Measurements from ENCODE around the gene POLDIP2.

POLDIP2 gene

DNA sequence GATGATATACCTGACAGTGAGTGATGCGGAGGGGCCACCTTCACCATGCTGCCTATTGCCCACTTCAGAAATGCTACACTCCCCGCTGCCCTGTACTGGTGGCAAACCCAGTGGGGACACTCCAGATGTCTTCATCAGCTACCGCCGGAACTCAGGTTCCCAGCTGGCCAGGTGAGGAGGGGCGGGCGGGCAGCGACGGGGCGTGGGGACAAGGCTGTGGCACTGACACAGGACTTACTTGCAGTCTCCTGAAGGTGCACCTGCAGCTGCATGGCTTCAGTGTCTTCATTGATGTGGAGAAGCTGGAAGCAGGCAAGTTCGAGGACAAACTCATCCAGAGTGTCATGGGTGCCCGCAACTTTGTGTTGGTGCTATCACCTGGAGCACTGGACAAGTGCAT is 30.8 kb upstream of the POLDIP2 start:
- DNase-seq, result no peak

DNA sequence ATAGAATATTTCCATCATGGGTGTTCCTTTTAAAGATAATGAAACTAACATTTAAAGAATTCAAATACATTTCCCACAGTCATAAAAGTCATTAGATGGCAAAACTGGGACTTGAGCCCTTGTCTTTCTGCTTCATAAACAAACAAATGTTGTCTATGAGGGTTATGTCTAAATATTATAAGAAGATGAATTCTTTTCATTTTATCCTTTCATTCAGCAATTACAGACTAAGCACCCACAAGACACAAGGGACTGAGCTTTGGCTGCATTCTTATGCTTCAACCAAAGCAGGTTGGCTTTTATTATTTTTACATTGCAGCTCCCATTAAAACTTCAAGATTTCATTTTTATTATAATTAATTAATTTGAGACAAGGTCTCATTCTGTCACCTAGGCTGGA is 29.1 kb upstream of the POLDIP2 start:
- DNase-seq, result no peak

DNA sequence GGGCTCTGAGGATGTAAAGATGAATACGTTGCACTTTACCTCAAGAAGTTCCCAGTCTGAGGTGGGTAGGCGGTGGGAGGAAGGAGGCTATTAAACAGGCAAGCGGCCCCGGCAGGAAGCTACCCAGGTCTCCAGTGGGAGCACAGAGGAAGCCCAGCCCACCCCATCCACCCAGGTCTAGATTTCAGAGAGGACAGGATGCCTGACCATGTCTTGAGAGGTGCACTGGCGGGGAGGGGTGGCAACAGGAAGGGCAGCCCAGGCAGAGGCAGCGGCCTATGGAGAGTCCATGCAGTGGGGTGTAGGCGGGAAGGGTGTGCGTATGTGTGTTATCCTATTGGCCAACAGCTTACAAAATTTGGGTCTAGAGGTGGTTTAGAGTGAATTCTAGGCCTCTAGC is 28.1 kb upstream of the POLDIP2 start:
- DNase-seq, result peak; percentile 38 to 47

DNA sequence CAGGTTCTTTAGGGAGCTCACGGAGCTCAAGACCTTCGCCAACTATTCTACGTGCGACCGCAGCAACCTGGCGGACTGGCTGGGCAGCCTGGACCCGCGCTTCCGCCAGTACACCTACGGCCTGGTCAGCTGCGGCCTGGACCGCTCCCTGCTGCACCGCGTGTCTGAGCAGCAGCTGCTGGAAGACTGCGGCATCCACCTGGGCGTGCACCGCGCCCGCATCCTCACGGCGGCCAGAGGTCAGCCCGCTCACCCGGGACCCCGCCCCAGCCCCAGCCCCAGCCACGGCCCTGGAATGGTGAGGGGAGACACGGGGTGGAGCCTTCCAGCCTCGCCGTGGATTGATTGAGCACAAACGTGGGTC is 27.7 kb upstream of the POLDIP2 start:
- peak in 1 of 2 experiments; percentile 36 for DNase-seq

DNA sequence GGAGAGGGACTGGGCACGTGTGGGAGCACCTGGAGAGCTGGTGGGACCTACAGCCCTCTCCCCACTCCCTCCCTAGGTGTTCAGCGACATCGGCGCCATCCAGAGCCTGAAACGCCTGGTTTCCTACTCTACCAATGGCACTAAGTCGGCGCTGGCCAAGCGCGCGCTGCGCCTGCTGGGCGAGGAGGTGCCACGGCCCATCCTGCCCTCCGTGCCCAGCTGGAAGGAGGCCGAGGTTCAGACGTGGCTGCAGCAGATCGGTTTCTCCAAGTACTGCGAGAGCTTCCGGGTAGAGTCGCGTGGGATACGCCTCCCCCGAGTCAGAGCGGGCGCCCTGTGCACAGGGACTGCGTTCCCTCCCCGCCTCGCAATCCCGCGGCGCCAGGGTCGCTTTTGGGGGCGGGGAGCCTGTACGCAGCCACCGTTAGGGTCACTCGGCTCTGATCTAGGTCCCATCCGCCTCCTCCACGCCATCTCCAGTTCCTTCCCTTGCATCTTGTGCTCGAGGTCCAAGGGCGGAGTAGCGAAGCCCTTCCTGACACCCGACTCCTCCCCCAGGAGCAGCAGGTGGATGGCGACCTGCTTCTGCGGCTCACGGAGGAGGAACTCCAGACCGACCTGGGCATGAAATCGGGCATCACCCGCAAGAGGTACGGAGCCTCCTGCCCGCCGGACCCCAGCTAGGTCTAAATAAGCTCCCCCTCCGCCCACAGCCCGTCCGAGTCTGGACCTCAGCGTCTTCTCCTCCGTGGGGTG is 27.1 kb upstream of the POLDIP2 start:
- DNase-seq, result peak; percentile 76 to 81

DNA sequence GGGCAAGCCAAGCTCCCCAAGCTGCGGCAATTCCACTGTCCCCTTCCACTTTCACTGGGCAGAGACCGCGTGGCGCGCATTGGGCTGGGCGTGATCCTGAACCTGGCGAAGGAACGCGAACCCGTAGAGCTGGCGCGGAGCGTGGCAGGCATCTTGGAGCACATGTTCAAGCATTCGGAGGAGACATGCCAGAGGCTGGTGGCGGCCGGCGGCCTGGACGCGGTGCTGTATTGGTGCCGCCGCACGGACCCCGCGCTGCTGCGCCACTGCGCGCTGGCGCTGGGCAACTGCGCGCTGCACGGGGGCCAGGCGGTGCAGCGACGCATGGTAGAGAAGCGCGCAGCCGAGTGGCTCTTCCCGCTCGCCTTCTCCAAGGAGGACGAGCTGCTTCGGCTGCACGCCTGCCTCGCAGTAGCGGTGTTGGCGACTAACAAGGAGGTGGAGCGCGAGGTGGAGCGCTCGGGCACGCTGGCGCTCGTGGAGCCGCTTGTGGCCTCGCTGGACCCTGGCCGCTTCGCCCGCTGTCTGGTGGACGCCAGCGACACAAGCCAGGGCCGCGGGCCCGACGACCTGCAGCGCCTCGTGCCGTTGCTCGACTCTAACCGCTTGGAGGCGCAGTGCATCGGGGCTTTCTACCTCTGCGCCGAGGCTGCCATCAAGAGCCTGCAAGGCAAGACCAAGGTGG is 24.0 kb upstream of the POLDIP2 start:
- peak; percentile 51 to 60 for DNase-seq

DNA sequence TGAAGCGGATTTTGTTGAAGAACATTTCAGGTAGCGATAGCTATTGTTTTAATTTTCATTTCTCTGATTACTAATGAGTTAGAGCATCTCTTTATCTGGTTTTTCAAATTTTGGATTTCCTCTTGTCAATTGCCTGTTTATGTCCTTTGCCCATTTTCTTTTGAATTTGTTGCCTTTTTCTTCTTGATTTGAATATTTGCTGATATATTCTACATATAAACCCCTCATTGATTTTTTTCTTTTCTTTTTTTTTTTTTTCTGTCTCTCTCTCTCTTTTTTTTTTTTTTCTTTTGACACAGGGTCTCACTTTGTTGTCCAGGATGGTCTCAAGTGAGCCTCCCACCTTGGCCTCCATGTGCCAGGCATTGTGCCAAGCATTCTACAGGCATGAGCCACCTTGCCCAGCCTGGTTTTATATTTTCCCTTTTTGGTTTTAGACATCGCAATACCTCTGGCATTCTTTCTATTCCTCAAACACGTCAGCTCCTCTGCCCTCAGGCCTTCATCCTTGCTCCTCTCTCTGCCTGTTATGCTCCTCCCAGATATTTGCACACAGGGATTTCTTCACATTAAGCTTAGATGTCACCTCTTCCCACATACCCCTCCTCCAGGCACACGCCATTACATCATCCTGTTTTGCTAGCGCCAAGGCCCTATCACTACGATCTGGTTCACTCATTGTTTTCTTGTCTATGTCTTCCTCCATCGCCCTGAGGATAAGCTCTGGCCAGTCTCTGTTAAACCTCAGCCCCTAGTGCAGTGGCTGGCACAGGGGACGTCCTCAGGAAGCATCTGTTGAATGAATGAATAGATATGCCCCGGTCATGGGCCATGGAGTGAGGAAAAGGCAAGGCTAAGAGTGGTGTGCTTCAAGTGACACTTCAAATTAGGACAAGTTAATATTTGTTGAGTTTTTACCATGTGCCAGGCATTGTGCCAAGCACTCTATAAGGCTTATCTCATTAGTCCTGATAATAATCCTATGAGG is 22.8 kb upstream of the POLDIP2 start:
- DNase-seq, result no peak

DNA sequence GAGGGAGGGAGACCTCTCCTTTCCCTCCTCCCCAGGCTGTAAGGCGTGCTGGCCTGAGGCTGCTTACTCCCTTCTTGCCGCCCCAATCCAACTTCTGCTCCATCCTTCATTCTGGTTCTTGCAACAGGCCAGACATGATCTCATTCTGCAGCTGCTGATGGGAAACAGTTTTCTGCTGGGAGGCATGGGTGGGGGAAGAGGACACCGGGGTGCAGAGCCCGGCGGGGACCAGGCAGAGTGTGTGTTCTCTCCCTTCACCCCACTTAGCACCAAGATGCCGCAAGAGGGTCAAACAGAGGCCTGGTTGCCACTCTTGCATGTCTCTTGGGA is 15.6 kb upstream of the POLDIP2 start:
- DNase-seq, result no peak

DNA sequence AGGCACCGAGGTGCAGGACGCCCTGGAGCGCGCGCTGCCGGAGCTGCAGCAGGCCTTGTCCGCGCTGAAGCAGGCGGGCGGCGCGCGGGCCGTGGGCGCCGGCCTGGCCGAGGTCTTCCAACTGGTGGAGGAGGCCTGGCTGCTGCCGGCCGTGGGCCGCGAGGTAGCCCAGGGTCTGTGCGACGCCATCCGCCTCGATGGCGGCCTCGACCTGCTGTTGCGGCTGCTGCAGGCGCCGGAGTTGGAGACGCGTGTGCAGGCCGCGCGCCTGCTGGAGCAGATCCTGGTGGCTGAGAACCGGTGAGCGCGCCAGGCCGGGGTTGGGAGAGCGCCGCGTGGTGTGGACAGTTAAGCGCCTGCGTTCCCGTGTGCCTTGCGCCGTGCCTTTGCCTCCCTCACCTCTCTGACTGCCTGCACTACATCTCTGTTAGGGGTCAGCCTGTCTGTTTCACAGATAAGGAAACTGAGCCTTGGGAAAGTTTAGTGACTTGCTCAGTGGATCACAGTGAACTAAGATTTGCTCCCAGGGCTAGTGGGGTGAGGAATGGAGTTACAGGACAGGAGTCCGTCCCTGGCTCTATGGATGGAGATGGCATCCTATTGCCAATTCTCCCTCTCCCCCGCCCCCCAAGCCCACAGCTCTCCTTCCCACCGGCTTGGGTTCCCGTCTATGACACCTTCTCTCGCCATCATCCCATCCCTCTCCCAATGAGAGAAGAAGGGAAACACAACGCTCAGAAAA is 15.0 kb upstream of the POLDIP2 start:
- DNase-seq, result peak; percentile 52 to 59

DNA sequence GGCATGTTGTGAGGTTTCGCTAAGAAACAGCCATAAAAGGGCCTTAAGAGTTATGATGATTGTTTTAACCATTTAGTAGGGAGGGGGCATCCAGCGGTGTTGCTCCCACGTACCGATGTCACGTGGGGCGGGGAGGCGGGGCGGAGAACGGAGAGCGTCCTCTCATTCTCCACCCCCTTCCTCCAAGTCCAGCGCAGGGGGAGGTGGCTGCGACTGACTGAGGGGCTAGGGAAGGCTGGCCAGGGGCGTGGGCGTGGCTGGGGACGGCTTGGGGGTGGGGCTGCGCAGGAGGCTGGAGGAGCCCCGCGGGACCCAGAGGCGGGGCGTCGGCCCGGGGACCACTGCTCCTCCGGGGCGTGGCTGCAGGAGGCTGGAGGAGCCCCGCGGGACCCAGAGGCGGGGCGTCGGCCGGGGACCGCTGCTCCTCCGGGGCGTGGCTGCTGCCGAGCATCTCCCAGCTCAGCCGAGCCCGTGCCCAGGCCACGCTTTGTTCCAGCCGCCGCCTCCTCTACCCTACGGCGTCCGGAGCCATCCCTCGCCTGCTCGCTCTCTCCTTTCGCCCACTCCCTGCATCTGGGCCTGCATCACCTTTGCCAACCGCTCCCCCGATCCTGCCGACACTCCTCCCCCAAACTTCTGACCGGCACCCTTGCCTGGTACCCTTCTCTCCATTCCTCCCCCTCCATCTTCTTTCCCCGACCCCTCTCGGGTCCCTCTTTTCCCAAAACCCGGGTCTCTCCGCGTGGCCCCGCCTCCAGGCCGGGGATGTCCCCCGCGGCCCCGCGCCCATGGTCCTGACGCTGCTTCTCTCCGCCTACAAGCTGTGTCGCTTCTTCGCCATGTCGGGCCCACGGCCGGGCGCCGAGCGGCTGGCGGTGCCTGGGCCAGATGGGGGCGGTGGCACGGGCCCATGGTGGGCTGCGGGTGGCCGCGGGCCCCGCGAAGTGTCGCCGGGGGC is 14.2 kb upstream of the POLDIP2 start, which contains the start of gene SARM1:
Gene SARM1, plus strand, starts transcription at position 450 of the 958 bp plus-strand sequence. Its CDS starts 339 bp downstream, at position 789.
- DNase-seq, result peak; percentile 92 to 94

DNA sequence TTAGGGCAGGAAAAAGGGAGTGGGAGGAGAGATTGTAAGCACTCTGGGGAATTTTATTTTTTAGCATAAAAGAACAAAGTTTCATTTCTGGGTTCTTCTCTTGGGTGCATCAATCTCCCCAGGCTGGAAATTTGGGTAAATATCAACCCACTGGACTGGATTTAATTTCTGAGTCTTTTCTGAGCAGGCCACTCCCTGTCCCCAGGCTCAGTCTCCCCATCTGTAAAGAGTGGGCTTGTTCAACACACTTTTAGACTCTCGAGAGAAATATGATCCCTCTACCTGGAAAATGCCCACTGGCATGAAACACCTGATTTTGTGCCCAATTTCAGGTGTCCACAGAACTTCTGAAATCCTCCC is 13.4 kb upstream of the POLDIP2 start:
- DNase-seq, result no peak

DNA sequence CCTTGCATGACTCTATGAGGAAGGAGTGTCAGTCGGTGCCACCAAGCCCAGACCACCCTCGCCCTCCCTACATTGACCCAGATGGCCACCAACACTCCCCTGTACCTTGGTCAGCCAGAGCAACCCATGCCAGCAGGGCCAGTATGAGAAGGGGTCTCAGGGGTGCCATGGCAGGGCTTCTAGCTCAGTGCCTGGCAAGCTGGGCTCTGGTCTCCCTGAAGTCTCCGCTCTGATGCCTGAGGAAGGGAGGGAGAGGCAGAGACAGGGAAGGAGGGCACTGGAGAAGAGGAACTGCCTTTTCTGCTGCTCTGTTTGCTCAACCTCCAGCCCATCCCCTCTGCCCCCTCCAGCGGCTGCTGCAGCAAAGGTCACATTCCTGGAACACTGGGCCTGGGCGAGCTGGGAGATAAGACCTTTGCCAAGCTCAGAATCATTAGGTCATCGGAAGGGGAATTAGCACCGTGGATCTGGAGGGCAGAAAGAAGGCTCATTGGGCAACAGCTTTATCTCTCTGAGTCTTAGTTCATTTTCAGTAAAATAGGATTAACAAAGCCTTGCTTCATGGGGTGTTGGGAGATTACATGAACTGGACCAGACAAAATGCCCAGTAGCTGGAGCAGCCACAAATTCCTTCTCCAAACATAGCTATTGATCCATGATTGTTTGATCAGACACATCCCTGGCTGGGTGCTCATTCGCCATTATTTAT is 12.9 kb upstream of the POLDIP2 start, which contains the start of gene VTN:
Gene VTN, minus strand, starts transcription at position 273 of the 709 bp plus-strand sequence. Its CDS starts 104 bp downstream, at position 169.
- no peak for DNase-seq

DNA sequence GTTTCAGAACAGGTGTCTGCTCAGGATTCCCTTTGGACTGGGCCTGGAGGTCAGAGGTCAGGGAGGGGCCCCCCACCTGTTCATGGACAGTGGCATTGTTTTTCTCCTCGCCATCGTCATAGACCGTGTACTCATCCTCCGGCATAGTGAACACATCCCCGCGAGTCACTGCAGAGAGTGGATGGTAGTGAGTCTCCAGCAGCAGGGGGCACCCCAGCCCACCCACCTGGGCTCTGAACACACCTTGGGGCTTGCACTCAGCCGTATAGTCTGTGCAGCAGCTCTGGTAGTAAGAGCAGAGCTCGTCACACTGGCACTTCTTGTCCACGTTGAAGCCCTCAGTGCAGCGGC is 12.3 kb upstream of the POLDIP2 start:
- DNase-seq, result no peak

DNA sequence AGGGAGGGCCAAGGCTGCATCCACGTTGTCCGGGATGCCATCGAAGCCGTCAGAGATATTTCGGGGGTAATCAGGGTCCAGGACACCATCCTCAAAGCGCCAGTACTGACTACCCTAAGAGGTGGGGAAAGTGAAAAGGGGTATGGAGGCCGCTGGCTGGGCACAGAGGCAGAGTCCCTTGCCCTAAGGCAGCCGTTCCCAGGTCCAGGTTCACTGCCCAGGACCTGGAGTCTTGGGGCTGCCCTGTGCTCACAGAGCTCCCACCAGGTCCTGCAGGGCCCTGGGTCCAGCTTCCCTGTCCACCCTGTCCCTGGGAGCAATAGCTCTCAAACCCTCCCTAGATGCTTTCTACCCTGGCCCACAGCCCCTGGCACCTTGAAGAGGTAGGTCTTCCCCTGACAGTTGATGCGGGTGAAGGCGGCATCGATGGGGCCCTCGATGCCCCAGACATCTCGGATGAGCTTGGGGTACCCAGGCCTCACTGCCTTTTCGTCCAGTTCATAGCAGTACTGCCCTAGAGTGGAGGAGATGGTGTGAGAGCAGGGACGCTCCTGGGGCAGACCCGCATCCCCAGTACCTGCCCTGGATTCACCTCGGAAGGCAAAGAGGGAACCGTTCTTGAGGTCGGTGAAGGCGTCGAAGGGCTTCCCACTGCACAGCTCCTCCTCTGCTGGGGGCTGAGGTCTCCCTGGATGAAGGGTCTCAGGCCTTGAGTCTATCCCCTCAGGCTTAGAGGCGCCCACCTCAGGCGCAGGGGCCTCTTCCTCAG is 11.8 kb upstream of the POLDIP2 start:
- no peak for DNase-seq

DNA sequence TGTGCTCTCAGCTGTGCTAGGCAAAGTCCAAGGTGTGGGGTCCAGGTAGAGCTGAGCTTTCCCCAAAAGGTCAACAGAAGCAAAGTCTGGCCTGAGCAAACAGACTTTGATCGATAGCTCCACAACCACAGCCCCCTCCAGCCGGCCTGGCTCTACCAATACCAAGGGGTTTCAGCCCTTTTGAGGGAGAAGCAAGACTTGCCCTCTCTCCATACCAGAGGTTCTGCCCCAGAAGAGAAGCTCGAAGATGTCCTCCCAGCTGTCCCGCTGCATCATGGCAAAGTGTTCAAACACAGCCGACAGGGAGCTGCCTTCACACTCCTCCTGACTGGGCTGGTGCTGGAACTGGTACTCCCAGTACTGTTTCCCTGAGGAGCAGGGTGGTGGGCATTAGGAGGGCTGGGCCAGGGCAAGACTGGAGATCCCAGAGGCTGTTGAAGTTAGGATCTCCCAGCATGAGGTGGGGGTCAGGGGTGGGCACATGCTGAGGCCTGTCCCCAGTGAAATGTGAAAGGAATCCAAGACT is 11.0 kb upstream of the POLDIP2 start:
- DNase-seq, result no peak

DNA sequence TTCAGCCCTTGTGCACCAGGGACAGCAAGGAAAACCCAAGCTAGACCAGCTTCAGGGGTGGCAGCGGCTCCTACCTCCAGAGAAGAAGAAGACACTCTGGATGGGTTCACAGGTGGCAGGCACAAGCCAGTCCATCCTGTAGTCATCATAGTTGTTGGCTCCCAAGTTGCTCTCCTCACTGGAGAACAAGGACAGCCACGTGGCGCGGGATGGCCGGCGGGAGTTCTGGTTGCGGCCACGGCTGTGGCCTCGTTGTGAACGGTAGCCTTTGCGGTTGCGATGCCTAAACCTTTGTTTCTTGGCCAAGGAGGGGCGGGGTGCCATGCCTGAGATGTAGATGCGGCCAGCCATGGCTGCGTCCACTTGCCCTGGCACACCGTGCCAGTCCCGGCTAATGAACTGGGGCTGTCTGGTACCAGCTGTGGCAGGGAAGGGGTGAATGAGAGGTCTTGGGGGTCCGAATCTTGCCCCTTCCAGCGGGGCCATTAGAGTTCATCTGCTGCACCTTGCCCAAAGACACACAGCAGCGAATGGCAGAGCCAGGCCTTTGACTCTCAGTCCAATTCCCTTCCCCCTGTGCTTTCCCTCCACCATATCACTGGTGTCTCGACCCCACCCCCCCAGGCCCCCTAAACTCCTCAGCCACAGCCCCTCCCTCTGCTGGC is 10.4 kb upstream of the POLDIP2 start:
- DNase-seq, result no peak

DNA sequence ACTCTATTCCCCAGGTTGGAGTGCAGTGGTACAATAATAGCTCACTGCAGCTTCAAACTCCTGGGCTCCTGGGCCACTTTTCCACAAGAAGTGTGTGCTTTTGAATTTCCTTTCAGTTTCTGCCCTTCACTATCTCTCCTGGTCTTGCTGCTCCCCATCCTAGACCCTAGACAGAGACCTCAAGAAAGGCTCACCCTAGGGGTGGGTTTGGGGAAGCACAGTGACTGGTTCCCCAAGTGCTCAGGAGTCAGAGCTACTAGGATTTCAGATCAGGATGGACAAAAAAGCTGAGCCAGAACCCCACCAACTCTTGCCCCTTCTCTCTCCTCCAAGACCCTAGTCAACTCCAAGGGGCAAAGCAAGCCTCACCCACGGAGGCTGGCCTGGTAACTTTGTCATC is 9.3 kb upstream of the POLDIP2 start:
- DNase-seq, result no peak

DNA sequence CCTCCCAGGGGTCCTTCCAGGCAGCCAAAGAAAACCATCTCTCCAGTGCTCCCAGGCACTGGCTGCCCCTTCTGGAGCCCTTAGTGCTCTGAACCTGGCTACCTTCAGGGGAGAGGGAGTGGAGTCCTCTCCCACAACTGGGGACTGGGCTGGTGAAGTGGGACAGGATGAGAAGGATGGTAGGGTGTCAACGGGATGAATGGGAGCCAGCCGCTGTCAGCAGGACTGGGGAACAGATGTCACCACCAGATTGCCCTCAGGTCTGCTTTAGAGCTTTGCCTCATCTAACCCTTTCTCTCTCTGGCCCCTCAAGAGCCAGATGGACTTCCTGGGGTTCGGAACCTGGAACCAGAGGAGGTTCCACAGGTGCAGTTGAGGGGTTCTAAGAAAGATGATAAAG is 8.2 kb upstream of the POLDIP2 start:
- no peak for DNase-seq

DNA sequence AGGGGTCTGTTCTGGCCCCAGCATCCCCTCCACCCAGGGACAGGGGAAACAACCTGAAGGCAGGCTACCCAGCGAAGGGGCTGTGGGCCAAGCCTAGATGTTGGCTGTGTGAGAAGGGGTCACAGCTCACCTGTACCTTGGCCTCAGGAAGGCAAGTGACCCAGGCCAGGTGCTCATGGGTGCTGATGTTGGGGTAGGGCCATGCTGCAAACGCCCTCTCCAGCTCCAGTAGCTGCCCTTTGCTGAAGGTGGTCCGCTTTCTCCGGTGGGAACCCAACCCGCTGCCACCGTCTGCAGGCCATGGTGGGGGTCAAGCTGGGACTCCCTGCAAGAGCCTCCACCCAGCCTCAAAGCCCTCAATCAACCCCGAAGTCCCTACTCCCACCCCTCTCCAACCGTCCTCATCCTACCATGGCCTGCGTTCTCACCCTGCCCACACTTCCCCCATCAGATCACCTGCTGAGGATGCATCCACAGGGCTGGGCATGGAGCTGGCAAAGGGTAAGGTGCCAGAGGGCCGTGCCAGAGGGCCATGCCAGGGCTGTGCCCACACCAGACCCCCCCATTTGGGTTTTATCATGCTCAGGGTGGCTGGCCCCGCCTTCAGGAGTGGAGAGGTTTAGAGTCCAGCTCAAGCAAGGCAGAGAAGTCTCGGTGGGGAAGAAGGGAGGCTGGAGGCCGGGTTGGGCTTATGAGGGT is 7.5 kb upstream of the POLDIP2 start, which contains the start of gene SEBOX:
Gene SEBOX, minus strand, starts transcription at position 535 of the 699 bp plus-strand sequence. Its CDS starts 48 bp downstream, at position 487.
- DNase-seq, result no peak

Measured in activated T-cell treated with anti-CD3 and anti-CD28 coated beads, Interleukin-2, amount 50 U/mL, for 48 hours (primary cell).